Effector memory CD4-positive, alpha-beta T cell (primary cell): ENCODE results near the gene DNAJB12.

ENCODE experiments used
- DNase-seq, 3 donors: peaks; one replicate each; pipeline ENCODE4 v3.0.0-alpha.2; 2020
- H3K27ac ChIP-seq: 2 replicates; pipeline ENCODE4 v1.7.0; 2013; ENCODE audit warnings: mild to moderate bottlenecking, low read length, moderate library complexity; ENCODE audit not compliant: insufficient read depth, poor library complexity, severe bottlenecking
- H3K27me3 ChIP-seq: replicated peaks from 2 replicates; pipeline ENCODE4 v1.7.0; 2013; ENCODE audit warnings: mild to moderate bottlenecking, low read length; ENCODE audit not compliant: insufficient read depth, control insufficient read depth, poor library complexity, severe bottlenecking
- H3K36me3 ChIP-seq: 2 replicates; pipeline ENCODE4 v1.7.0; 2013; ENCODE audit warnings: mild to moderate bottlenecking, low read length, moderate library complexity; ENCODE audit not compliant: control insufficient read depth, insufficient read depth
- H3K4me1 ChIP-seq: 2 replicates; pipeline ENCODE4 v1.7.0; 2013; ENCODE audit warnings: low read length, mild to moderate bottlenecking; ENCODE audit not compliant: control insufficient read depth, insufficient read depth, poor library complexity, severe bottlenecking
- H3K4me3 ChIP-seq: 2 replicates; pipeline ENCODE4 v1.7.0; 2013; ENCODE audit warnings: low read length, low read depth, mild to moderate bottlenecking; ENCODE audit not compliant: insufficient read depth, poor library complexity, severe bottlenecking
- H3K9me3 ChIP-seq: 2 replicates; pipeline ENCODE4 v1.7.0; 2013; ENCODE audit warnings: mild to moderate bottlenecking, low read length, moderate library complexity; ENCODE audit not compliant: control insufficient read depth

DNAJB12 gene

DNA sequence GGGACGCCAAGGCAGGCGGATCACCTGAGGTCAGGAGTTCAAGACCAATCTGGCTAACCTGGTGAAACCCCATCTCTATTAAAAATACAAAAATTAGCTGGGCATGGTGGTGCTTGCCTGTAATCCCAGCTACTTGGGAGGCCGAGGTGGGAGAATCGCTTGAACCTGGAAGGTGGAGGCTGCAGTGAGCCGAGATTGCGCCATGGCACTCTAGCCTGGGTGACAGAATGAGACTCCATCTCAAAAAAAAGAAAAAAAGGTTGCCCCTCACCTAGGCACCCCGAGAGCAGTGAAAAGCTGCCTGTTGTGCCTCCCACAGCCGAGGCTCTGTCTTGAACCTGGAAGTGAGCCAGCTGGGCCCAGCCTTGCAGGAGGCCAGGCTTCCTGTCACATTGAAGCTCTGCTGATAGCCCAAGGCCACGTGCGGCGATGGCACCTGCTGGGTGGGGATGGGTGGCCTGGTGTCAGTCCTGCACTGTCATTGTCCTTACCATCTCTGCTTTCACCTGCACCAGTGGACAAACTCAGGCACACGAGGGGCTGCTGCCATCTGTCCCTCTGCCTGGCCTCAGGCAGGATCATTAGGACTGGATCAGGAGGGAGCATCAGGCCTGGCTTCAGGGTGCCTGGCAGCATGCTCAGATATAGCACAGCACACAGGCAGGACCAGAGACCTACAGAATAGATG is 37.8 kb downstream of the DNAJB12 start:
- no peaks in the 10 kb centered on the region for H3K9me3 ChIP-seq
- H3K4me3 ChIP-seq: no peak overlapping the region
- peak in 1 of 3 donors; percentile 44 for DNase-seq
- no peaks in the 10 kb centered on the region for H3K27me3 ChIP-seq
- peak overlapping the region; percentile 20 for H3K27ac ChIP-seq
- no peaks in the 10 kb centered on the region for H3K36me3 ChIP-seq
- H3K4me1 ChIP-seq: peaks cover 66% of the 10 kb centered on the region

- no peak for DNase-seq
- Histone ChIP-seq H3K4me1 (peaks cover 64% of the 10 kb centered on the region), H3K27me3 (no peaks in the 10 kb centered on the region), H3K36me3 (no peaks in the 10 kb centered on the region), H3K9me3 (no peaks in the 10 kb centered on the region), H3K27ac (no peak overlapping the region), H3K4me3 (no peak overlapping the region)
These were observed 38.4 kb downstream of the DNAJB12 start for GRCh38 chr10:72316386-72316700.

DNA sequence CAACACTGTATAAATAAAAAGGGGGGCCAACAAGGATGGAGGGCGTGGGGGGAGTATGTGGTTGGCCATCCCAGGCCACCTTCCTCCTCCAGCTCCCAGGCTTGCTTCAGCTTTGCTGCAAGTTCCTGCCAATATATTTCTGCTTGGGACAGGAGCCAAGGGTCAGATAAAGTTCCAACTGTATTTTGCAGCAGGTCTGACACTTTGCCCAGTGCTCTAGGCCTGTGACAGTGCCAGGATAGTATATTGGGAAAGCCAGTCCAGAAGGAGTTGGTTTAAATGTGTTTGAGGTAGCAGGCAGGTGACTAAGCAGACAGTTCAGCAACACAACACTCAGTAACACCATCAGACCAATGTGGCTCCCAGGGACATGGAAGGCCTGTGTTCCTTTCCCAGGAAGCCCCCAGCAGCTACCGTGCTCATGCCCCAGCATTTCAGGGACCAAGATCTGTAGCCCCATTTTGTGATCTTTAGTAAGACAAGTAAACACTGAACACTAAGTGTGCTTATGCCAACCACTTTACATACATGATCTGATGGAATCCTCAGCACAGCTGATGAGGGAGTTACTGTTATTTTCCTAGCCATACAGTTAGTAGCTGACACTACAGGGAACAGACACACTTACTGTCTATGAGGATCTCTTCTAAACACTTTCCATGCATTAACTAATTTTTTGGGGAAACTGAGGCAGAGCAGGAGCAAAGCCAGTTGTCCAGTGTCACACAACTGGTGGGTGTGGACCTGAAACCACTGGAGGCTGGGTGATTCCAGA is 38.9 kb downstream of the DNAJB12 start:
- H3K4me3 ChIP-seq: no peak overlapping the region
- H3K27me3 ChIP-seq: no peaks in the 10 kb centered on the region
- H3K4me1 ChIP-seq: peaks cover 59% of the 10 kb centered on the region
- DNase-seq: no peak
- H3K36me3 ChIP-seq: no peaks in the 10 kb centered on the region
- H3K27ac ChIP-seq: no peak overlapping the region
- no peaks in the 10 kb centered on the region for H3K9me3 ChIP-seq

DNA sequence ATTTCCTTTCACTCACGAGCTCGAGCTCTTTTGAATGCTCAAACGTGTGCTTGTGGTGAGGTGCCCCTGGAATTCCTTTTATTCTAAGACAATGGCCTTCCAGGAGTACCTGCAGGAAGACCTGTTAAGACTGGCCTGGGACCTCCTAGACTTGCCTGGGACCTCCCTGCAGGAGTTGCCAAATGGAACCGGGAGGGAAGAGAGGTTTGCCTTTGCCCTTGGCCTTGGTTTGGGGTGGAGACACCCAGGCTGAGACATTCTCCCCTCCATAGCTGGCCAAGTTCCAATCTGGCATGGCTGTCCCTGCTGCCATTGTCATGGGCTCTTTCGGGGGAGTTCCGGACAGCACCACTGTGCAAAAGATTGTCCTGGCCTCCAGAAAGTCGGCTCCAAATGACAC is 39.7 kb downstream of the DNAJB12 start:
- DNase-seq: no peak
- no peaks in the 10 kb centered on the region for H3K36me3 ChIP-seq
- peaks cover 51% of the 10 kb centered on the region for H3K4me1 ChIP-seq
- no peaks in the 10 kb centered on the region for H3K9me3 ChIP-seq
- H3K4me3 ChIP-seq: no peak overlapping the region
- no peak overlapping the region for H3K27ac ChIP-seq
- no peaks in the 10 kb centered on the region for H3K27me3 ChIP-seq

DNA sequence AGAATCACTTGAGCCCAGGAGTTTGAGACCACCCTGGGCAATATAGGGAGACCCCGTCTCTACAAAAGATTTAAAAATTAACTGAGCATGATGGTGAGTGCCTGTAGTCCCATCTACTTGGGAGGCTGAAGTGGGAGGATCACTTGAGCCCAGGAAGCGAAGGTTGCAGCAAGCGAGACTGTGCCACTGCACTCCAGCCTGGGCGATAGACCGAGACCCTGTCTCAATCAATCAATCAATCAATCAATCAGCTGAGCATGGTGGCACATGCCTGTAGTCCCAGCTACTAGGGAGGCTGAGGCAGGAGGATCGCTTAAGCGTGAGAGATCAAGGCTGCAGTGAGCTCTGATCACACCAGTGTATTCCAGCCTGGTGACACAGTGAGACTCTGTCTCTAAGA is 40.5 kb downstream of the DNAJB12 start:
- Histone ChIP-seq H3K27ac (no peak overlapping the region), H3K9me3 (no peaks in the 10 kb centered on the region), H3K4me1 (peaks cover 45% of the 10 kb centered on the region), H3K36me3 (no peaks in the 10 kb centered on the region), H3K27me3 (no peaks in the 10 kb centered on the region), H3K4me3 (no peak overlapping the region)
- DNase-seq: no peak

DNA sequence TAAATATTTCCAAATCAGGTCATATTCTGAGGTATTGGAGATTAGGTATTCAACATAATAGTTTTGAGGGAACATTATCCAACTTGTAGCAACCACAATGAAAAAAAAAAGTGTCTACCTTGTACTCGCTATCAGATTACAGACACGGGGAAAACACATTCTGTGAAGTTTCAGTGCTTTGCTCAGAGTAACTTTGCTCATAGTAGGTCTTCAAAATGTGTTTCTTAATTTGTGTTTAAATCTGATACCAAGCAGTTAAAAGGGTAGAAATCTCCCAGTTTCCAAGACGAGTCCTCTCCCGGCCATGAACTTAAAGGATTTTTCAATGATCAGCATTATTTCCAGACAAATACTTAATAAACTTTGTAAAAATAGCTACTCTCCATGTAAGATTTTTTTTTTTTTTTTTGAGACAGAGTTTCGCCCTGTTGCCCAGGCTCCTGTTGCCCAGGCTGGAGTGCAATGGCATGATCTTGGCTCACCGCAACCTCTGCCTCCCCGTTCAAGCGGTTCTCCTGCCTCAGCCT is 41.8 kb downstream of the DNAJB12 start:
- Histone ChIP-seq H3K9me3 (no peaks in the 10 kb centered on the region), H3K27ac (no peak overlapping the region), H3K4me3 (no peak overlapping the region), H3K4me1 (peaks cover 44% of the 10 kb centered on the region), H3K36me3 (no peaks in the 10 kb centered on the region), H3K27me3 (no peaks in the 10 kb centered on the region)
- no peak for DNase-seq

GRCh38 chr10:72311667-72312066 is 43.1 kb downstream of the DNAJB12 start:
- Histone ChIP-seq H3K36me3 (no peaks in the 10 kb centered on the region), H3K4me1 (peaks cover 36% of the 10 kb centered on the region), H3K4me3 (no peak overlapping the region), H3K9me3 (no peaks in the 10 kb centered on the region), H3K27me3 (no peaks in the 10 kb centered on the region), H3K27ac (no peak overlapping the region)
- DNase-seq: no peak

DNA sequence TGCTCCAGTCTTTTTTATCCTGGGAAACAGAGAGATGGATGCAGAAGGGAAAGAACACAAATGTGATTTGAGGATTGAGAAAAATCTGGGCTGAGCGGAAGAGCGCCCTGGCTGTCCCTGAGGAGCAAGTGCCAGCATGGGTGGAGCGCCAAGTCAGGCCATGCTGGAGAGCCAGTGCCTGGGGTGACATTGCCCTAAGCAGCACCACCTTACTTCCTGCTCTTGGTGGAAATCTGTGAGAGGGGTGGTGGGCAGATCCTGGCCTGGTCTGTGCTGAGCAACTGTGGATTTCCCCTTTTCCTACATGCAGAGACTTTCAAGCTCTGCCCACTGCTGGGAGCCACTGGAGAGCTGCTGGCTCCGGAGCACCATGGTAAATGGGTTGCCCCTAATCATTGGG is 44.1 kb downstream of the DNAJB12 start:
- Histone ChIP-seq H3K36me3 (no peaks in the 10 kb centered on the region), H3K9me3 (no peaks in the 10 kb centered on the region), H3K4me3 (no peak overlapping the region), H3K27ac (no peak overlapping the region), H3K27me3 (no peaks in the 10 kb centered on the region), H3K4me1 (peaks cover 27% of the 10 kb centered on the region)
- DNase-seq: no peak

DNA sequence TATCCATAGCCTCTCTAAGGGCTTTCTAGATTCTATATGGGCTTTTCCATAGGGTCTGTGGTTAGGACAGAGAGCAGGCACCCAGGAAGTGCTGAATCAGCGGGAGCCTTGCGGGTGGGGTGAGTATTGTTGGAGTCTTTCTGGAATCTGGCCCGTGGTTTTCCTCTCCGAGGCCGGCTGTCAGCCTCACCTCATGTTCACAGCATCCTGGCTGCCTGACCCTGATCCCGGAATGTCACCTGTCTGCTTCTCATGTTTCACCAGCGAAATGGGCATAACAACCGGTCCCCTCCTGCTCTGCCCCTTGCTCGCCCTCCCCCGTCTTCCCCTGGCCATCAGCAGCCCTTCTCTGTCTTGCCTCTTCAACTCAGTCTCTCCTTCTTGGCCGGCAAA is 44.5 kb downstream of the DNAJB12 start:
- no peak overlapping the region for H3K27ac ChIP-seq
- no peaks in the 10 kb centered on the region for H3K9me3 ChIP-seq
- no peaks in the 10 kb centered on the region for H3K27me3 ChIP-seq
- peaks cover 27% of the 10 kb centered on the region for H3K4me1 ChIP-seq
- H3K36me3 ChIP-seq: no peaks in the 10 kb centered on the region
- no peak overlapping the region for H3K4me3 ChIP-seq
- no peak for DNase-seq
